T-helper 1 cell (primary cell): ENCODE data around the gene LSM2.
"Not testable (repeated sequence)": the region's sequence is repeated elsewhere in the genome, so short reads cannot be mapped to it uniquely, and the experiment has no call there.

Experiments used
- DNase-seq, 5 donors: peaks; one replicate each; pipeline ENCODE4 v3.0.0-alpha.2; 2012 to 2020

The LSM2 gene

DNA sequence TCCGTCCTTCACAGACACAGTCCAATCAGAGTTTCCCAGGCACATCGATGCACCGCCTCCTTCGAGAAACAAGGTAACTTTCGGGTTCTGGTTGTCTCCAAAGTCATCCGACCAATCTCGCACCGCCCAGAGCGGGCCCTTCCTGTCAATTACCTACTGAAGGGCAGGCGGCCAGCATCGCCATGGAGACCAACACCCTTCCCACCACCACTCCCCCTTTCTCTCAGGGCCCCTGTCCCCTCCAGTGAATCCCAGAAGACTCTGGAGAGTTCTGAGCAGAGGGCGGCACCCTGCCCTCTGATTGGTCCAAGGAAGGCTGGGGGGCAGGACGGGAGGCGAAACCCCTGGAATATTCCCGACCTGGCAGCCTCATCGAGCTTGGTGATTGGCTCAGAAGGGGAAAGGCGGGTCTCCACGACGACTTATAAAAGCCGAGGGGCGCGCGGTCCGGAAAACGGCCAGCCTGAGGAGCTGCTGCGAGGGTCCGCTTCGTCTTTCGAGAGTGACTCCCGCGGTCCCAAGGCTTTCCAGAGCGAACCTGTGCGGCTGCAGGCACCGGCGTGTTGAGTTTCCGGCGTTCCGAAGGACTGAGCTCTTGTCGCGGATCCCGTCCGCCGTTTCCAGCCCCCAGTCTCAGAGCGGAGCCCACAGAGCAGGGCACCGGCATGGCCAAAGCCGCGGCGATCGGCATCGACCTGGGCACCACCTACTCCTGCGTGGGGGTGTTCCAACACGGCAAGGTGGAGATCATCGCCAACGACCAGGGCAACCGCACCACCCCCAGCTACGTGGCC is 20.7 kb upstream of the LSM2 start, which contains the start of gene HSPA1B:
TSS of gene HSPA1B (plus strand) at position 453 of the 794 bp plus-strand sequence. CDS start at position 666, 213 bp downstream.
- DNase-seq, result peak; percentile 76 to 99 (median 86)

- DNase-seq, result no peak
Measured at GRCh38 chr6:31826793-31827285, 20.1 kb upstream of the LSM2 start.

DNA sequence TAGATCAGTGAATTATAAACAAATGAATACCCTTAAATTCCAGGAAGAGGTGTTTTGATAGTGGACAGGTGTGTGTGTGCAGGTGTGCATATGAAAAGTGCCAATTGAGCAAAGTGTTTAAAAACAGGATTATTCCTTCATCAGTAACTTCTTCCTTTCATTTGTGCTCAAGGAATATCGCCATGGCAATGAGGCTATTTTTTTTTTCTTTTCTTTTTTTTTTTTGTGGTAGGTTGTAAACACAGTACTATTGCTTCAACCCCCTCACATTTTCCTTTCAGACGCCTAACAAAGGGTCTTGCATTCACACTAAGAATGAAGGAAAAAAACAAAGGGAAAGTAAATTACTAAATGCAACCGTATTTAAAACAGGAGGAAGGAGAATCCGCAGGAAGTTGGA is 18.8 kb upstream of the LSM2 start:
- no peak for DNase-seq

- not testable (repeated sequence) for DNase-seq
Measured at GRCh38 chr6:31823592-31824196, 16.9 kb upstream of the LSM2 start.

- peak; percentile 27 to 69 (median 57) for DNase-seq
Measured at GRCh38 chr6:31822036-31822821, 15.5 kb upstream of the LSM2 start.

- DNase-seq, result peak in 2 of 5 donors; percentile 19 to 70
Measured at GRCh38 chr6:31821301-31822035, 14.7 kb upstream of the LSM2 start.

GRCh38 chr6:31820399-31820798 is 13.6 kb upstream of the LSM2 start:
- DNase-seq, result not testable (repeated sequence)

DNA sequence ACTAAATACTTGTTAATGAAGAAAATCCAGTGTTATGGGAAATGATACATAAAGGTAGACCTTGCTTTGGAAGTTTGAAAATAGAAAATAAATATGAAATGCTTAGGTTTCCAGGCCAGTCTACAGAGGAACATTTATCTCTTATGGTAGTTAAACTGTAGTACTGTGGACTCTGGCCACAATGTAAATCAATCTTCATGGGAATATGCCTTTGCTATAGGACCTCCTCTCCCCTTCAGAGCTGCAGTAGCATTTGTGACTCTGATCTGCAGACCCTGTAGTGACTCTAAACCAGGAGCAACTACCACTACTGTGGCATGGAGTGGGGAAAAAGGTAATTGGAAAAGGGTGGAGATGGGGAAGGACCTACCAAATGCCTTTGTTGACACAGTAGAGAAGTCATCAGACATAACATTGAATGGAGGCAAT is 13.1 kb upstream of the LSM2 start:
- DNase-seq, result no peak

DNA sequence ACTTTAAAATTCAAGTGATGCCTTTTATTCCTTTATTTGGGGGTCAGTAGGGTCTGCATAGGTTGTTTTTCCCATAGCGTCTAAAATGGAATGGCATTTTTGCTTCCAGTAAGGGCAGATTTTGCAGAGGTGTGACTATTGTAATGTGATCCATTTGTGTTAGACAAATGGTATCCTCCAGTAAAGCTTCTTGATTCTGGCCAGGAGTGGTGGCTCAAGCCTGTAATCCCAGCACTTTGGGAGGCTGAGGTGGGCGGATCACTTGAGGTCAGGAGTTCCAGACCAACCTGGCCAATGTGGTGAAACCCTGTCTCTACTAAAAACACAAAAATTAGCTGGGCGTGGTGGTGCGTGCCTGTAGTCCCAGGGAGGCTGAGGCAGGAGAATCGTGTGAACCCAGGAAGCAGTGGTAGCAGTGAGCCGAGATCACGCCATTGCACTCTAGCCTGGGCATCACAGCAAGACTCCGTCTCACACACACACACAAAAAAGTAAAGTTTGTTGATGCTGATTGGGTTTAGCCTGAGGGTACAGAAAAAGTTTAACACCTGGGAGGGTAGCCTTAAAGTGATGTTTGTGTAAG is 11.3 kb upstream of the LSM2 start:
- not testable (repeated sequence) for DNase-seq

DNA sequence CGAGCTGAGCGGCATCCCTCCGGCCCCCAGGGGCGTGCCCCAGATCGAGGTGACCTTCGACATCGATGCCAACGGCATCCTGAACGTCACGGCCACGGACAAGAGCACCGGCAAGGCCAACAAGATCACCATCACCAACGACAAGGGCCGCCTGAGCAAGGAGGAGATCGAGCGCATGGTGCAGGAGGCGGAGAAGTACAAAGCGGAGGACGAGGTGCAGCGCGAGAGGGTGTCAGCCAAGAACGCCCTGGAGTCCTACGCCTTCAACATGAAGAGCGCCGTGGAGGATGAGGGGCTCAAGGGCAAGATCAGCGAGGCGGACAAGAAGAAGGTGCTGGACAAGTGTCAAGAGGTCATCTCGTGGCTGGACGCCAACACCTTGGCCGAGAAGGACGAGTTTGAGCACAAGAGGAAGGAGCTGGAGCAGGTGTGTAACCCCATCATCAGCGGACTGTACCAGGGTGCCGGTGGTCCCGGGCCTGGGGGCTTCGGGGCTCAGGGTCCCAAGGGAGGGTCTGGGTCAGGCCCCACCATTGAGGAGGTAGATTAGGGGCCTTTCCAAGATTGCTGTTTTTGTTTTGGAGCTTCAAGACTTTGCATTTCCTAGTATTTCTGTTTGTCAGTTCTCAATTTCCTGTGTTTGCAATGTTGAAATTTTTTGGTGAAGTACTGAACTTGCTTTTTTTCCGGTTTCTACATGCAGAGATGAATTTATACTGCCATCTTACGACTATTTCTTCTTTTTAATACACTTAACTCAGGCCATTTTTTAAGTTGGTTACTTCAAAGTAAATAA is 10.6 kb upstream of the LSM2 start:
- DNase-seq, result peak in 1 of 5 donors; percentile 64

DNA sequence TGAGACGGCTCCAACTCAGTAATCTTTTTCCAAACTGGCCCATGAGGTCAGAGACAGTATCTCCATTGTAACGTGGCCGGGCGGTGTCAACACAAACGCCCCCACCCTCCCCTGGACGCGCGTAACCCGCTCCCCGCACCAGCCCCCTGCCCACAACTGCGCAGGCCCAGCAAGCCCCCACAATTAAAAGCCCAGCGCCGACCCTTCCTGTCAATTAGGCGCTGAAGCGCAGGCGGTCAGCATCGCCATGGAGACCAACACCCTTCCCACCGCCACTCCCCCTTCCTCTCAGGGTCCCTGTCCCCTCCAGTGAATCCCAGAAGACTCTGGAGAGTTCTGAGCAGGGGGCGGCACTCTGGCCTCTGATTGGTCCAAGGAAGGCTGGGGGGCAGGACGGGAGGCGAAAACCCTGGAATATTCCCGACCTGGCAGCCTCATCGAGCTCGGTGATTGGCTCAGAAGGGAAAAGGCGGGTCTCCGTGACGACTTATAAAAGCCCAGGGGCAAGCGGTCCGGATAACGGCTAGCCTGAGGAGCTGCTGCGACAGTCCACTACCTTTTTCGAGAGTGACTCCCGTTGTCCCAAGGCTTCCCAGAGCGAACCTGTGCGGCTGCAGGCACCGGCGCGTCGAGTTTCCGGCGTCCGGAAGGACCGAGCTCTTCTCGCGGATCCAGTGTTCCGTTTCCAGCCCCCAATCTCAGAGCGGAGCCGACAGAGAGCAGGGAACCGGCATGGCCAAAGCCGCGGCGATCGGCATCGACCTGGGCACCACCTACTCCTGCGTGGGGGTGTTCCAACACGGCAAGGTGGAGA is 8.5 kb upstream of the LSM2 start, which contains the start of the genes HSPA1A and HSPA1L:
TSS of gene HSPA1A (plus strand) at position 519 of the 814 bp plus-strand sequence. CDS start at position 733, 214 bp downstream.
TSS of gene HSPA1L (minus strand) at position 259 of the 814 bp plus-strand sequence. CDS start 3,311 bp downstream, outside the sequence.
- peak; percentile 43 to 88 (median 46) for DNase-seq

DNA sequence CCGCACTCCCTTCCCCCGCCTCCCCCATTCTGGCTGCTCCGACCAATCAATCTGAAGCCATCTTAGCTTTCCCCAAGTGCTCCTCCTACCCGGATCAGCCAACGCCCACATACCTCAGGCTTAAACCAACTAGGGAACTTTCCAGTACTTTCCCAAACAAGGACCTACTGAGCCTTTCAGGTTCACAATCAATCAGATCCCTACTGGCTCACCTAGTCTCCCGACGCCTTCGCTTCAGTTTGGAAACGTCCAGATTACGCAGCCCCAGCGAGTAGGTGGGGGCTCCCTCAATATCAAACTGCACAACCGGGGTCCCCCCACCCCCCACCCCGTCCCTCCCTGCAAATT is 7.9 kb upstream of the LSM2 start:
- DNase-seq, result peak; percentile 63 to 79 (median 68)

DNA sequence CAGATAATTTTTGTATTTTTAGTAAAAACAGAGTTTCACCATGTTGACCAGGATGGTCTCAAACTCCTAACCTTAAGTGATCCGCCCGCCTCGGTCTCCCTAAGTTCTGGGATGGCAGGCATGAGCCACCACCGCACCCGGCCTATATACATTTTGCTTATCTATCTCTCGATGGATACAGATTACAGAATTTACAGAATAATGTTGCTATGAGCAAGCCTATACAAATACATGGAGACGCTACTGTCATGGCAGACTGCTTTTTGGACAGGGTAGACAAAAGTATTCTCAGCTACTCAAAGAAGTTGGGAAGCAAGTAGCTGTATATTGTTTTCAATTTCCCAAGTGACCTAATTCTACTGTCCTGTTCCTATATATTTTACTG is 6.7 kb upstream of the LSM2 start:
- no peak for DNase-seq

DNA sequence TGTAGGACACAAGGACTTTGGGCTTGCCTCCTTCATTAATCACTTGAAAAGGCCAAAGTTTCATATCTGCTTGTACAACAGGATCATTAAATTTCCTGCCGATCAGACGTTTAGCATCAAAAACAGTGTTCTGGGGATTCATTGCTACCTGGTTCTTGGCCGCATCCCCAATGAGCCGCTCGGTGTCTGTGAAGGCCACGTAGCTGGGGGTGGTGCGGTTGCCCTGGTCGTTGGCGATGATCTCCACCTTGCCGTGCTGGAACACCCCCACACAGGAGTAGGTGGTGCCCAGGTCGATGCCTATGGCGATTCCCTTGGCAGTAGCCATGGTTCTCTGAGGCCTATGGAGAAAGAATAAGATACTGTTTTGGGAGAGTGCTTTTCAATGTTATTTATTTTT is 4.9 kb upstream of the LSM2 start:
- DNase-seq, result no peak

GRCh38 chr6:31808599-31808998 is 1.8 kb upstream of the LSM2 start:
- not testable (repeated sequence) for DNase-seq

- DNase-seq, result no peak
Measured at GRCh38 chr6:31805939-31806469, 762 bp downstream of the LSM2 start.

- DNase-seq, result not testable (repeated sequence)
Measured at GRCh38 chr6:31801031-31801927, 5.5 kb downstream of the LSM2 start.

GRCh38 chr6:31799781-31800180 is 7.0 kb downstream of the LSM2 start:
- DNase-seq, result no peak

DNA sequence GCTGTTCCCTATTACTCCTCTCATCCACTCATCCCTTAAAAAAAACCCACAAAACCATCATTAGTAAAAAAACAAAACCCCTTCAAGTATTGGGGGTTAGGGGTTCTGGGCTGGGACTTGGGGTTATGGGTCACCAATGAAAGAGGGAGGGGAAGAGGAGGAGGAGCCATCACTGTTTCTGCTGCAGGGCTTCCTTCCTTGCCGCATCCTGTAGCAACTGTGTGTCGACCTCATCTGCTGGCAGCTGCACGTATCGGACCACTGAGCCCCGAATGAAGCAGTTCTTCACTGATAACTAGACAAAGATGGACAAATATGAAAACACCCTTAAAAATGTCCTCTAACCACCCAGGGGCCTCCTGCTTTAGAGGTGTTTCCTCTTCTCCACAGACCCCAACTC is 9.2 kb downstream of the LSM2 start:
- peak in 2 of 5 donors; percentile 35 to 77 for DNase-seq
